22Rv1 (cell line): ENCODE measurements around the gene YWHAB.

Source experiments
- CTCF ChIP-seq: fragments of 450-650 bp; IDR thresholded peaks from 2 replicates; pipeline ENCODE4 v1.5.1; 2017; ENCODE audit warnings: mild to moderate bottlenecking
- ZFX ChIP-seq: fragments of 450-650 bp; IDR thresholded peaks from 2 replicates; pipeline ENCODE4 v1.6.1; 2017; ENCODE audit warnings: antibody characterized with exemption, borderline replicate concordance

GRCh38 chr20:44910690-44911262 is 25.3 kb downstream of the YWHAB start:
- TF ChIP-seq CTCF, result no peak
- TF ChIP-seq ZFX, result no peak
